ENCODE data around the gene SLC17A9. TPM values are rescaled to one million over a fixed set of nuclear protein-coding genes. Genes with fewer than 3 reads are reported as not detected.

SLC17A9 gene
- total and polyA plus RNA-seq, 10 of the 15 experiments (the other 5 are each of a cell fraction or from before 2014, with no cell fraction given) = 0.72 to 74.1 (median 29.4) TPM

DNA sequence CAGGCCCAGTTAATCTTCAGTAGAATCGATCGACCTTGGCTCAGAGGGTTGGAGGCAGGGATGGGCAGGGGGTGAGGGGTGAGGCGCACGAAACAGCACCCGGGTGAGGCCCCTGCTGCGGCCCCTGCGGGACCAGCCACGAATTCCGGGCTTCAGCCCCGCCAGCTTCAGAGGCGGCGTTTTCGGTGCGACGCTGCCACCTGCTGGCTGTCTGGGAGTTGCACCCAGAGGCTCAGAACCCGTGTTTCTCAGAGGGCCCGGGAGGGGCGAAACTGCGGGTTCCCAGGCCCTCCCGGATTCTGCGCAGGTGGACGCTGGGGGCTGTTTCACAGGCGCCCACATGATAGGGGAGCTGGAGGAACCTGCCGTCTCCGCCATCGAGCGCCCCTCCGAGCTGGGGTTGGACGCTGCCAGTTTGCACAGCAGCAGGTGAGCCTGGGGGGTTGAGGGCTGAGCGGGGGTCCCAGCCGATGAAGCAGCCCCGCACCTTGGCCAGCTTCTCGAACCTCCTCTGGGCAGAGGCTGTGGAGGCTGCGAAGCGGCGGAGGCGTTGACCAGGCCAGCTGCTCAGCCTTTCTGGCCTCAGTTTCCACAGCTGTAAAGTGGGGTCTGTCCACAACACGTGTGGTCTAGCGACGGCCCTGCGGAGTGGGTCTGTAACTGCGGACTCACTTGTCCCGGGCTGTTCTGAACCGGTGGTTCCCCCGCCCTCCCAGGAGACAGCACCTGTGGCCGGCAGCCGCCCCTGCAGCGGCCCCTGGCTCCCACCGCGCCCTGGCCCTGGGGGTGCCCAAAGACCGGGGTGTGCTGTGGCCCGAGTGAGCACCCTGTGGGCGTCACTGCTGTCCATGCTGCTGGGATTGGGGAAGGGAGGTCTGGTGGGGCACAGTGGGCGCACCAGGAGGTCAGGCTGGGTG lies 56.8 kb downstream of the SLC17A9 start (continued):
- TF ChIP-seq MXI1 (IDR thresholded peaks at IDR 0.05; ENCODE audit: low read depth, low read length) = peak; percentile 50; the same call in 1 of the 2 replicates
- TF ChIP-seq TCF3 (IDR thresholded peaks at IDR 0.05; ENCODE audit: borderline replicate concordance, insufficient read depth, low read depth, low read length) = peak; percentile 82; the same call in 1 of the 2 replicates
- TF ChIP-seq BCL11A (IDR thresholded peaks at IDR 0.05; ENCODE audit: low read depth, low read length) = peak; percentile 62; the same call in 1 of the 2 replicates
- no peak; the same call in 1 of the 2 replicates for TF ChIP-seq HSF1 (IDR thresholded peaks at IDR 0.05; ENCODE audit: low read depth, low read length)
- TF ChIP-seq, protein P1, sequence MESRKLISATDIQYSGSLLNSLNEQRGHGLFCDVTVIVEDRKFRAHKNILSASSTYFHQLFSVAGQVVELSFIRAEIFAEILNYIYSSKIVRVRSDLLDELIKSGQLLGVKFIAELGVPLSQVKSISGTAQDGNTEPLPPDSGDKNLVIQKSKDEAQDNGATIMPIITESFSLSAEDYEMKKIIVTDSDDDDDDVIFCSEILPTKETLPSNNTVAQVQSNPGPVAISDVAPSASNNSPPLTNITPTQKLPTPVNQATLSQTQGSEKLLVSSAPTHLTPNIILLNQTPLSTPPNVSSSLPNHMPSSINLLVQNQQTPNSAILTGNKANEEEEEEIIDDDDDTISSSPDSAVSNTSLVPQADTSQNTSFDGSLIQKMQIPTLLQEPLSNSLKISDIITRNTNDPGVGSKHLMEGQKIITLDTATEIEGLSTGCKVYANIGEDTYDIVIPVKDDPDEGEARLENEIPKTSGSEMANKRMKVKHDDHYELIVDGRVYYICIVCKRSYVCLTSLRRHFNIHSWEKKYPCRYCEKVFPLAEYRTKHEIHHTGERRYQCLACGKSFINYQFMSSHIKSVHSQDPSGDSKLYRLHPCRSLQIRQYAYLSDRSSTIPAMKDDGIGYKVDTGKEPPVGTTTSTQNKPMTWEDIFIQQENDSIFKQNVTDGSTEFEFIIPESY (IDR thresholded peaks at IDR 0.05) = no peak
- peak; percentile 15; the same call in 1 of the 2 replicates for TF ChIP-seq CREM (IDR thresholded peaks at IDR 0.05; ENCODE audit: low read depth)
- peak; percentile 52; the same call in 1 of the 2 replicates for TF ChIP-seq CBFB (IDR thresholded peaks at IDR 0.05; ENCODE audit: low read depth)
- TF ChIP-seq SMC3 (IDR thresholded peaks at IDR 0.05; ENCODE audit: borderline replicate concordance, low read length) = peak; percentile 99
- no peak for TF ChIP-seq USF2 (IDR thresholded peaks at IDR 0.05; ENCODE audit: borderline replicate concordance, low read depth, low read length)
- TF ChIP-seq EED (IDR thresholded peaks at IDR 0.05; ENCODE audit: low read depth) = no peak
- TF ChIP-seq IKZF1 (conservative IDR thresholded peaks at IDR 0.05) = peak; percentile 63
- peak; percentile 61 for TF ChIP-seq MYC (IDR thresholded peaks at IDR 0.05; ENCODE audit: insufficient read depth, insufficient read length, insufficient replicate concordance, low read length, severe bottlenecking)
- TF ChIP-seq NBN (IDR thresholded peaks at IDR 0.05) = peak; percentile 79; the same call in 1 of the 2 replicates
- TF ChIP-seq, protein P2, sequence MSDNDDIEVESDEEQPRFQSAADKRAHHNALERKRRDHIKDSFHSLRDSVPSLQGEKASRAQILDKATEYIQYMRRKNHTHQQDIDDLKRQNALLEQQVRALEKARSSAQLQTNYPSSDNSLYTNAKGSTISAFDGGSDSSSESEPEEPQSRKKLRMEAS (IDR thresholded peaks at IDR 0.05; ENCODE audit: low read depth, low read length) = peak; percentile 58; the same call in 1 of the 2 replicates
- TF ChIP-seq STAT3 (IDR thresholded peaks at IDR 0.05; ENCODE audit: low read depth, low read length) = no peak
- peak in 1 of 2 experiments; percentile 36; a peak in 1 of 4 replicates for TF ChIP-seq EP300 (IDR thresholded peaks at IDR 0.05; ENCODE audit: borderline replicate concordance in 1 of 2, control insufficient read depth in 1 of 2, low read depth in 2 of 2, low read length in 2 of 2)
- peak; percentile 65 for TF ChIP-seq FOXM1 (IDR thresholded peaks at IDR 0.05; ENCODE audit: low read depth, low read length)
- TF ChIP-seq CBX5 (IDR thresholded peaks at IDR 0.05; ENCODE audit: low read depth) = no peak
